Measurements from ENCODE around the gene ESRRG. TPM values are rescaled to one million over a fixed set of nuclear protein-coding genes. Genes with fewer than 3 reads are reported as not detected.

Gene ESRRG
- total RNA-seq, 1 donor from 2014 or later: 0.40 TPM

DNA sequence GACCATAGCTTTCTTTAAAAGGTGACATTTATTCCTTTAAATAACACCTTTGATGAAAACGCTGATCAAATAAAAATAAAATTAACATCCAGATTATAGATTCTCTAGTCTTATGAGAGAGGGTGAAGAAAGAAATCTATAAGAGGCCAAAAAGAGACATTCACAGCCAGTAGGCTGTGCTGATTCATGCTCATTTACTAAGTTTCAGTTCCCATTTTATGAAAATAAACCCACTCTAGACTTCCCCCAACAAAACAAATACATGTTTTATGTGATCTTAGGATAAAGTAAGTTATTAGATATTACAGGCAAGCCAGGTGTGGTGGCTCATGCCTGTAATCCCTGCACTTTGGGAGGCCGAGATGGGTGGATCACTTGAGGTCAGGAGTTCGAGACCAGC is 21.1 kb downstream of the ESRRG start:
- ATAC-seq: no peak

DNA sequence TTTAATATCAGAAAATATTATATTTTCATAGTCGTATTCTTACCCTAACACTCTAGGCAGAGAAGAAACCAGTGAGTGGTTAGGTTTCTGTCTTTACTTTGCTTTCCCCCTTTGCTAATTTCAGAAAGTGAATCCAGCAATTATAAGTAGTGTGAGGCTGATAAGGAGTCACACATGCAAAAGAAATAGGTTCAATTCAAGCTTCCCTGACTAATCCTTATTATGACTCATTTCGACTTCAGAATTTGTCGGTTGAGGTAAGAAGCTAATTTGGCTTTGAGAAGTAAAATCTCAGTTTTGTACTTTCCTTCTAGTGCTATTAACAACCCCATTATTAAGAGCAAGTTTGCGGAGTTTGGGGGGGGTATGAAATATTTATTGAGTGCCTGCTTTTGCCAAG is 22.4 kb downstream of the ESRRG start:
- ATAC-seq: peak; percentile 35

GRCh38 chr1:216691710-216692109 is 31.5 kb downstream of the ESRRG start:
- ATAC-seq: no peak

GRCh38 chr1:216690603-216691002 is 32.6 kb downstream of the ESRRG start:
- no peak for ATAC-seq

DNA sequence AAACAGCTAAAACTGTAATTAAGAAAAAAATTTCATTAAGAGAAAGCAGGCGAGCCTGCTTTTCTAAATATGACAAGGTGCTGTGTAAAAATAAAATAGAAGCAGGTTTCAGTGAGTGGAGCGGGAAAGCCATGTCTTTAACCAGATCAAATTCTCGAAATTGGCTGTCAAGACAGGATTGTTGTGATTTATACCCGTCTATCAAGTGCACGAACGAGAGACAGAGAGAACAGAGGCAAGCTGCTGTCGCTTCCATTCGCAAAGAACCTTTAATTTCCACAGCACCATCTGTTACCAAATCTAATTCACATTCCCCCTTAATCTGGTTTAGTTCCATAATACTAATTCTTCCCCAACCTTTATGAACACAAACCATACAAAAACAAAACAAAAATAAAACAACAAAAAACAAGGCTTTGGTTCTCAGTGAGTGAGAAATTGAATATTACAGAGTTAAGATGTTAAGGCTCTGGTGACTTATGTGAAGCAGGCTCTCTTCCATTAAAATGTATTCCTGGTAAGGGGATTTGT is 35.0 kb downstream of the ESRRG start:
- ATAC-seq: no peak

DNA sequence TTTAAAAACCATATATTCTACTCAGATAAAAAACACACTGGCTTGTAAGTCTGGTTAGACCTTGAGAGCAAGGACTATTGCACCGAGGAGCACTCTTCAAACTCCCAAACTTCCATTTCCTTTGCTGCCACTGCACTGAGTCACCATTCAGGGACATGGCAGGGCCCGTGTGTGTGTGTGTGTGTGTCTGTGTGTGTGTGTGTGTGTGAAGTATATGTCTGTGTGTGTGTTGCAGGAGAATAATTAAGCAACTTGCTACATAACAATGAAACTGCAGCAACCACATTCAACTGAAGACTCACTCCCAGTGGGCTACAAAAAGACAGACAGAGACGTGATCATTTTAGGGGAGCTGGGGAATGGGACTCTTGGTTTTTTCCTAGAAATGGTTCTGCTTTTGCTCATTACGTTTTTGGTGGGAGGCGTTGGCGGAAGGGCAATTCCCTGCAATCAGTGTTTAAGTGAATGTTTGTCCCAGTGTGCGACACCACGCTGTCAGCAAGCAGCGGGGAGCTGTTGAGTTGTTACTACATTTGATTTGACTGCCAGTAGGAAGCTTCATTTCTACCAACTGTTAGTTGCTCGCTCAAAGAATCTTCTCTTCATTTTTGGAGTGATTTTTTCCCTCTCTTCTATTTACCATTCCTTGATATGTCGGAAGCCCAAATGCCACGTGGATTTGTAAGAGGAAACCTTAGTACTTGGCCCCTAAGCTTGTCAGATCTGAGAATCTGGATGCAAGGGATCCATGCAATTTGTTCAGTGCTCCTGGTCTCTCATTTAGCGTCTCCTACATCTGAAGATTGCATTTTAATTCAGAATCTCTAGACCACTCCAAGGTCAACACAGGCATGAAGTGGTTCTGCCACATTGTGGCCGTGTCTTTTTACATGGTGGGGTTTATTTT is 36.1 kb downstream of the ESRRG start:
- no peak for ATAC-seq

DNA sequence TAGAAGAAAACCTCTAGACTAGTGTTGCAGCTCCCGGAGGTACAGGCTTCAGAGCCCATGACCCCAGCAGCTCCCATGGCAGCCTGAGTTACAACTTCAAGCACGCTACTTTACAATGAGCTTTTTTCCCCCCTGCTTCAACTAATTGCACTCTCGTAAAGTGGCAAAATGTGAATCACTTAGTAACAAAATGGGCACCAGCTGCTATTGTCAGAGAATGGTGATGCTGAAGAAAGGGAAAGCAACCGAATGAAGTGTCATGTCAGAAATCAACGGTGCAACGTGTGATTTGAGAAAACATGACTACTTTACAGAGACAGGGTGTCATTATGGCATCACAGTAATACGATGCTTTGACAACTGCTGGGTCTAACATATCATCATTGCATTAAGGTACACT is 40.5 kb downstream of the ESRRG start:
- ATAC-seq: no peak

DNA sequence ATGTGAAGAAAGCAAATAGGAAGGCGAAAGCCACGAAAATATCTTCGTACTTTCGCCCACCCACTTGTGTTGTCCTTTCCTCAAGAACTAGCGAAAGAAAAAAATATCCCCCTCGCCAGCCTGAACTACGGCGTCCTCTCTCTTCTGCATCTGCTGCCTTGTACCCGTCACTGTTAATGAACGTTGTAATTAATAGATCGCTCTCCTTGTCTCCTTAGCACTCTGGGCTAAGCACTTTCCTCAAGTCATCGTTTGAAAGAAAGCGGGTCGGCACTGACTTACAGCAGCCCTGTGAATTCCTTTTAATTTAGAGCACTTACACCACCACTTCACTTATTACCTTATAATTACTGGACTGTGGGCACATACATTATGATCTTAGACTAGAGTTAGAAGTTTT is 44.1 kb downstream of the ESRRG start:
- ATAC-seq: no peak

GRCh38 chr1:216670118-216670883 is 52.9 kb downstream of the ESRRG start:
- ATAC-seq: peak; percentile 76

DNA sequence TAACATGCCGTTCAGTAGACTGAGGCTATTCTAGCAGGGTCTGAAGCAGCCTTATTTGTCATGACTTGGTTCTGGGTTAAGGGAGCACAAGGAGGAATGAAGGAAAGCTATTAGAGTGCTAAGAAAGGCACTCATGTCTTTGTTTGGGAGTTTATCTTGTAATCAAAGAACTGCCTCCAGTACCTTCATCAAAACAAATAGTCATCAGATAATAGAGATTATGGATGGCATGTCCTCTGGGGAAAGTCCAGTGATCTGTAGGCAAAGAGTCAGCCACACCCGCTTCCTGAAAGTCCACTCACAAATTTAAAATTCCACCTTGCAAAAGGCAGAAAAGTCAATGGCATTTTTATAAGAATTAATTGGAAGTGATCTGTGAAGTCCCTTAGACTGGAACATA is 56.8 kb downstream of the ESRRG start:
- no peak for ATAC-seq

DNA sequence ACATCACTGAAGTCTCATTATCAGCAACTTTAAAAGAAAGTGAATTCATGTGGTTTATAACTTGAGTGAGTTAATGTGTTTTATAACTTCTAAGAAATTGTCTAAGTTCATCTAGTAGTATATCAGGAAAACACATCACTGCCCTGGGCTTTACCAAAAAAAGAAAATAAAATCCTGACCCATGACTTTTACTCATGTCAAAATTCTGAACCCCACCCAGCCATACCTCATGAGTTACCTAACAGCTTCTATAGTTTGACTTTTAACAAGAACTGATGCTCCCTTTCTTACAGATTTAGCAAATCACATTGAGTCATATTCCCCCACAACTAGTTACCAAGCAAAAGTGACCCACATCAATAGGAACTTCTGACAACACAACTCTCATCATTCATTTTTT is 57.4 kb downstream of the ESRRG start:
- ATAC-seq: no peak

DNA sequence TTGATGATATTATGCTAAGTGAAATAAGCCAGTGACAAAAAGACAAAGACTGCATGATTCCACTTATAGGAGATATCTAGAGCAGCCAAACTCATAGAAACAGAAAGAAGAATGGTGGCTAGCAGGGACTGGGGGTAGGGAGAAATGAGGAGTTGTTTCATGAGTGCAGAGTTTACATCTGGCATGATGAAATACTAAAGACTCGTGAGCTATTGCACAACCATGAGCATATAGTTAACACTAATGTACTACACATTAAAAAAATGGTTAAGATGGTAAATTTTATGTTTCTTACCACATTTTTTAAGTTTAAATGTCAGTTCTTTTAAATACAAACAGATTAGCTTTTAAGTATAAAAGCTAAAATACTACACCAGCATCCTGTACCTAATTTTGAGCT is 57.8 kb downstream of the ESRRG start:
- no peak for ATAC-seq

DNA sequence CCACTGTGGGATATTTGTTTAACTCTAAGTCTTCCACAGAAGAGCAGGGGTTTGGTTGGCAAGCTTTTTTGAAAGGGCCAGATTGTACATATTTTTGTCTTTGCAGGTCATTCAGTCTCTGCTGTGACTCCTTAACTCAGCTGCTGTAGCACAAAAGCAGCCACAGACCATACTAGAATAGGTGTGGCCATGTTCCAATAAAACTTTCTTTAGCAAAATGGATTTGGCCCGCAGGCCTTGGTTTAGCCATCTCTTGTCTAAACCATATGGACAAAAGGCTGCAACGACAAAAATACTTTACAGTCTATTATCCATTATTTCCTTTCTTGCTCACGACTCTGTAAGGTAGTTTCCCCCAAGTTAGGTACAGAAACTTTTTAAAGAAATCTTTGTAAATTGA is 60.5 kb downstream of the ESRRG start:
- no peak for ATAC-seq

- ATAC-seq: no peak
Observed at GRCh38 chr1:216660561-216660960, 62.7 kb downstream of the ESRRG start.

GRCh38 chr1:216653001-216653400 is 70.2 kb downstream of the ESRRG start:
- no peak for ATAC-seq

GRCh38 chr1:216651826-216652418 is 71.3 kb downstream of the ESRRG start:
- no peak for ATAC-seq

DNA sequence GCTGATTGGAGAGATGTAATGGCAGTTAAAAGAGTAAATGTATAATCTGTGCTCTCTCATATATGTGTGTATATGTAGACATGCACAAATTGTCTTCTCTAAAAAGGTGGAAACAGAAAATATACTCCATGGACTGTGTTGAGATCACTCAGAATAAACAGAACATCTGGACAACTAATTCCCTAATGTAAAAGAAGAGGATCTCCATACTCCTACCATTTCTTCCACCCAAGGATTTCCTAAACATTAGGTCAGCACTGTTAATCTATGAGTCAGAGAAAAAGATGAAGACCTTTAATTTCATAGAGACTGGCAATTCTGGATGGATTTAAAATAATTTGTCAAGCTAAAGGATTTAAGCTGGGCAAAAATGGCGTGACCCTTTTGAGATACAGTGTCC is 80.1 kb downstream of the ESRRG start:
- ATAC-seq: no peak

DNA sequence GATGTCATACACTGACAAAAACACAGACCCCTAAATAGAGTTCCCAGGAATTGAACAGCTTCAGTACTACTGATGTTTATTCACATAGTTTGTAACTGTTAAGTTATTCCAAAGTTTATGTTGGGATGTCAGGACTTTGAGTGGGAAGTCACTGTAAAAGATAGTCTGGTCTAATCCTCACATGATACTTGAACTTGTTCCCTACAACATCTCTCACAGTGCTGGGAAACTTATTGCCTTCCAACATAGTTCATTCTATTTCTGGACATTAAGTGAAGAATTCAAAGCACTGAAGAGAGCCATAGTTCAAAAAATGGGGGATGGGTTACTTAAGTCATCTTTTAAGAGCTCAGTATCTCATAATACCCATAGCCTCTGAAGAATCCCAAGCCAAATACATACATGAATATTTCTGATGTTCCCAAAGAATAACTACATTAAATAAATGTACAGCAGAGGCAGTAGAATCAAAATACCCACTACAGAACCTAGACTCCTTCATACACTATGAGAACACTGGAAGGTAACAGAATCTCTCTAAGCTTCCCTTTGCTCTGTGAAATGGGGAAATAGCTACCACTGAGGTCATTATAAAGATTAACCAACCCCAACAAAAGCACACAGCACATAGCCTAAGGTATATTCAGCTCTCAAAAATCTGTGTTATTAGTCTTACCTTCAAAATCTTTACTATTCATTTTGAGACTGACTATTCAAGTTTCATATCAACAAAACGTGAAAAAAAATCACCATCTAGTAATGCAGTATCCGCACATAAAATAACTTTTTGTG is 81.4 kb downstream of the ESRRG start:
- ATAC-seq: no peak

GRCh38 chr1:216640100-216640499 is 83.1 kb downstream of the ESRRG start:
- no peak for ATAC-seq

DNA sequence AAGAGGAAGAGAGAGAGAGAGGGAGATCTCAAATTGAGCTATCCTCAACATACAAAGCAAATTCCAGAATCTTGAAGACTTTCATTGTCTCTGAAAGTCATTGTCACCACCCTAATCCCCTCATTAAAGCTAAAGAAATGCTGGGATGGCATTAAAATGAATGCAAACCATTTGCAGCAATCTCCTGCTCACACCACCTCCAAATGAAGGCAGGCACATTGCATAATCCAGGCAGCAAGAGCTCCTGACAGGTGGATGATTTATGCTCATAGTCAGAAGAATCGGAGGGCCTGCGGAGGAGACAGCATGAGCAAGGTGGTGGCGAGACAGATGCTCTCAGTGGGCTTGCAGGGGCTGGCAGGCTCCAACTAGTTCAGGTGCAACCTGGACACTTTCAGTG is 90.2 kb downstream of the ESRRG start:
- ATAC-seq: no peak

- ATAC-seq: no peak
Observed at GRCh38 chr1:216630532-216630931, 92.7 kb downstream of the ESRRG start.

GRCh38 chr1:216627252-216627651 is 96.0 kb downstream of the ESRRG start:
- no peak for ATAC-seq

Measured in esophagus mucosa (tissue), 1 donor.